Endothelial cell of umbilical vein (primary cell): ENCODE results near the gene ZNF668. TPM values are rescaled to one million over a fixed set of nuclear protein-coding genes. Genes with fewer than 3 reads are reported as not detected.

Experiments
- BruUV-seq: library from RNA; stranded (reverse); fragments of 400-500 nt; replicated peaks from 2 replicates; lab custom pipeline; 2021; lab: Mats Ljungman, UMichigan
- CTCF ChIA-PET: fragments of 300-600, 350-600 bp; sonication (Branson Sonifier 250); formaldehyde crosslinking; loops from one replicate; lab custom pipeline; 2021; ENCODE audit warnings: antibody characterized with exemption, inconsistent platforms; lab: Charles Lee
- POLR2A ChIA-PET: fragments of 300-600, 350-600 bp; sonication (Branson Sonifier 250); formaldehyde crosslinking; loops from one replicate; lab custom pipeline; 2021; ENCODE audit warnings: antibody characterized with exemption, inconsistent platforms; lab: Charles Lee
- DNase-seq: peaks from one replicate; pipeline ENCODE4 v3.0.0-alpha.2; 2011; ENCODE audit warnings: low read depth, low spot score
- FAIRE-seq: peaks from 2 replicates; lab custom pipeline; 2011; peaks lifted over from hg19 to GRCh38; lab: Jason Lieb, UNC
- H2AFZ ChIP-seq: 2 replicates; pipeline ENCODE4 v1.6.0; 2012; ENCODE audit warnings: low read depth, low read length, control low read depth, inconsistent platforms
- H3K27ac ChIP-seq: 2 replicates; pipeline ENCODE4 v1.5.1; 2011; ENCODE audit warnings: low read depth, mild to moderate bottlenecking, control low read depth, low read length, moderate library complexity; ENCODE audit not compliant: insufficient read depth
- H3K27me3 ChIP-seq, 2 experiments: 2 replicates each; pipeline versions ENCODE4 v1.6.0 to v1.6.1; 2011; ENCODE audit warnings: low read length in 2 of 2, mixed read lengths in 1 of 2; ENCODE audit not compliant: control insufficient read depth in 2 of 2, insufficient read depth in 2 of 2
- H3K36me3 ChIP-seq, 2 experiments: 2 replicates in 1 of 2; 3 replicates in 1 of 2; pipeline ENCODE4 v1.5.1; 2011; ENCODE audit warnings: low read length in 2 of 2, mild to moderate bottlenecking in 1 of 2, moderate library complexity in 1 of 2; ENCODE audit not compliant: control insufficient read depth in 2 of 2, insufficient read depth in 2 of 2; ENCODE audit errors: extremely low read depth in 1 of 2
- H3K4me1 ChIP-seq: 3 replicates; pipeline ENCODE4 v1.5.1; 2011; ENCODE audit warnings: mild to moderate bottlenecking, low read length; ENCODE audit not compliant: control insufficient read depth, insufficient read depth; ENCODE audit errors: extremely low read depth
- H3K4me2 ChIP-seq: 2 replicates; pipeline ENCODE4 v1.6.1; 2011; ENCODE audit warnings: low read length, control low read depth, mixed read lengths; ENCODE audit not compliant: insufficient read depth
- H3K4me3 ChIP-seq, 3 experiments: fragments of 200-600 bp in 1 of 3; sonication (generic), shearing (Covaris generic) in 1 of 3; replicated peaks in 1 of 3; 2 replicates each; pipeline ENCODE4 v1.5.1; 2011 to 2016; ENCODE audit warnings: control low read depth in 3 of 3, low read length in 3 of 3, mild to moderate bottlenecking in 2 of 3, inconsistent platforms in 1 of 3, low read depth in 1 of 3, moderate library complexity in 1 of 3; ENCODE audit not compliant: insufficient read depth in 1 of 3
- H3K79me2 ChIP-seq: 2 replicates; pipeline ENCODE4 v1.6.0; 2012; ENCODE audit warnings: low read length, inconsistent platforms; ENCODE audit not compliant: control insufficient read depth, insufficient read depth
- H3K9ac ChIP-seq: replicated peaks from 2 replicates; pipeline ENCODE3; 2011; ENCODE audit warnings: low read length, control low read depth; ENCODE audit not compliant: insufficient read depth; ENCODE audit errors: extremely low read depth
- H3K9me1 ChIP-seq: replicated peaks from 3 replicates; pipeline ENCODE4 v1.6.0; 2011; ENCODE audit warnings: mild to moderate bottlenecking, low read length; ENCODE audit not compliant: control insufficient read depth, insufficient read depth; ENCODE audit errors: extremely low read depth
- H3K9me3 ChIP-seq: replicated peaks from 2 replicates; pipeline ENCODE4 v1.5.1; 2012; ENCODE audit warnings: low read length, inconsistent platforms; ENCODE audit not compliant: control insufficient read depth, insufficient read depth
- H4K20me1 ChIP-seq: replicated peaks from 2 replicates; pipeline ENCODE3; 2011; ENCODE audit warnings: mild to moderate bottlenecking, low read length; ENCODE audit not compliant: control insufficient read depth, insufficient read depth; ENCODE audit errors: extremely low read depth
- EZH2 ChIP-seq: IDR thresholded peaks from 2 replicates; pipeline ENCODE4 v1.6.1; 2012; ENCODE audit warnings: borderline replicate concordance, low read depth, mild to moderate bottlenecking, moderate library complexity, low read length, inconsistent platforms; ENCODE audit not compliant: severe bottlenecking
- FOS ChIP-seq: IDR thresholded peaks from 2 replicates; pipeline ENCODE4 v1.6.1; 2011; ENCODE audit warnings: mild to moderate bottlenecking, low read length, moderate library complexity, borderline replicate concordance; ENCODE audit not compliant: insufficient read depth
- GATA2 ChIP-seq: IDR thresholded peaks from 2 replicates; pipeline ENCODE4 v1.7.0; 2011; ENCODE audit warnings: low read depth, mild to moderate bottlenecking, moderate library complexity, mixed read lengths, low read length; ENCODE audit not compliant: insufficient read length, insufficient read depth
- JUN ChIP-seq: IDR thresholded peaks from 2 replicates; pipeline ENCODE4 v1.6.1; 2011; ENCODE audit warnings: borderline replicate concordance, low read depth; ENCODE audit not compliant: insufficient read length, insufficient read depth
- MAX ChIP-seq: IDR thresholded peaks from 2 replicates; pipeline ENCODE4 v1.6.1; 2011; ENCODE audit not compliant: insufficient read depth, insufficient read length
- MYC ChIP-seq: IDR thresholded peaks from one replicate; pipeline ENCODE4 v1.6.1; 2011; ENCODE audit warnings: mild to moderate bottlenecking, low read depth, low read length
- POLR2A ChIP-seq: IDR thresholded peaks from 2 replicates; pipeline ENCODE4 v1.6.1; 2012; ENCODE audit warnings: low read depth, mild to moderate bottlenecking, control low read depth, low read length
- POLR2AphosphoS5 ChIP-seq: IDR thresholded peaks from 2 replicates; pipeline ENCODE4 v1.6.1; 2012; ENCODE audit warnings: low read depth, mild to moderate bottlenecking, control low read depth, low read length, moderate library complexity; ENCODE audit not compliant: insufficient read depth
- dilution Hi-C: fragments of 300-500 bp; cut with MboI; formaldehyde crosslinking; loops from one replicate; pipeline ENCODE4 v1.15.0; 2019; ENCODE audit warnings: low sequenced_read_pairs; ENCODE audit not compliant: extremely low pct_ligation_motif_present
- intact Hi-C: fragments of 100-400 bp; cut with micrococcal nuclease; formaldehyde crosslinking; loops from one replicate; pipeline ENCODE4 v1.10.0; 2022
- polyA plus RNA-seq, 4 experiments: library from polyadenylated mRNA; depleted of rRNA in 3 of 4; stranded (reverse) in 3 of 4; unstranded in 1 of 4; fragments of >200 nt; gene quantifications; 2 replicates each; pipeline versions ENCODE4 v1.2.1 to v1.2.3, GENCODE V29; 2011 to 2012; ENCODE audit warnings: missing spikeins in 1 of 4
- total RNA-seq: library from RNA; stranded (reverse); gene quantifications from 2 replicates; pipeline ENCODE4 v1.2.3, GENCODE V29; 2021
- TF ChIP-seq, protein P1 (sequence below), 2 donors: IDR thresholded peaks; 1 replicate in 1 of 2; 2 replicates in 1 of 2; pipeline ENCODE4 v1.5.1; 2011; ENCODE audit warnings: low read length in 2 of 2, mild to moderate bottlenecking in 2 of 2, moderate library complexity in 2 of 2, control low read depth in 1 of 2, inconsistent platforms in 1 of 2, low read depth in 1 of 2; ENCODE audit not compliant: insufficient read depth in 1 of 2; ENCODE audit errors: extremely low read depth in 1 of 2

ZNF668 gene
- total and polyA plus RNA-seq, 2 donors (not counting 3 experiments of a cell fraction or from before 2014, with no cell fraction given), result 11.8 to 13.3 TPM

GRCh38 chr16:31042866-31043265 is 31.2 kb downstream of the ZNF668 start:
- no peak overlapping the region for H3K27ac ChIP-seq
- CTCF ChIA-PET, result interaction anchor here (0.8 kb wide), 1 partner anchor 58 kb away, joined by 4 read pairs; the partner anchor contains the start of gene HSD3B7
- no peaks in the 10 kb centered on the region for H3K4me1 ChIP-seq
- no peaks in the 10 kb centered on the region for H4K20me1 ChIP-seq
- no peak overlapping the region for H3K4me3 ChIP-seq
- POLR2A ChIA-PET, result interaction anchor here (0.6 kb wide), 1 partner anchor 28 kb away, joined by 3 read pairs; no protein-coding TSS in a partner anchor
- H2AFZ ChIP-seq, result no peak overlapping the region
- DNase-seq, result no peak
- dilution Hi-C loops, result no loop called here
- BruUV-seq, result no TSS peak
- intact Hi-C loops, result no loop called here
- no peaks in the 10 kb centered on the region for H3K79me2 ChIP-seq
- H3K9me1 ChIP-seq, result no peaks in the 10 kb centered on the region
- H3K9ac ChIP-seq, result no peak overlapping the region
- H3K27me3 ChIP-seq, result no peaks in the 10 kb centered on the region
- peaks cover 0 to 25% of the 10 kb centered on the region in 2 experiments for H3K36me3 ChIP-seq
- H3K4me2 ChIP-seq, result no peak overlapping the region
- TF ChIP-seq EZH2, result no peak
- no peak for TF ChIP-seq MAX
- TF ChIP-seq, protein P1, sequence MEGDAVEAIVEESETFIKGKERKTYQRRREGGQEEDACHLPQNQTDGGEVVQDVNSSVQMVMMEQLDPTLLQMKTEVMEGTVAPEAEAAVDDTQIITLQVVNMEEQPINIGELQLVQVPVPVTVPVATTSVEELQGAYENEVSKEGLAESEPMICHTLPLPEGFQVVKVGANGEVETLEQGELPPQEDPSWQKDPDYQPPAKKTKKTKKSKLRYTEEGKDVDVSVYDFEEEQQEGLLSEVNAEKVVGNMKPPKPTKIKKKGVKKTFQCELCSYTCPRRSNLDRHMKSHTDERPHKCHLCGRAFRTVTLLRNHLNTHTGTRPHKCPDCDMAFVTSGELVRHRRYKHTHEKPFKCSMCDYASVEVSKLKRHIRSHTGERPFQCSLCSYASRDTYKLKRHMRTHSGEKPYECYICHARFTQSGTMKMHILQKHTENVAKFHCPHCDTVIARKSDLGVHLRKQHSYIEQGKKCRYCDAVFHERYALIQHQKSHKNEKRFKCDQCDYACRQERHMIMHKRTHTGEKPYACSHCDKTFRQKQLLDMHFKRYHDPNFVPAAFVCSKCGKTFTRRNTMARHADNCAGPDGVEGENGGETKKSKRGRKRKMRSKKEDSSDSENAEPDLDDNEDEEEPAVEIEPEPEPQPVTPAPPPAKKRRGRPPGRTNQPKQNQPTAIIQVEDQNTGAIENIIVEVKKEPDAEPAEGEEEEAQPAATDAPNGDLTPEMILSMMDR (IDR thresholded peaks at IDR 0.05; ENCODE audit: extremely low read depth in 1 of 2, insufficient read depth in 1 of 2, low read depth in 1 of 2, low read length in 2 of 2), result no peak
- no peak for TF ChIP-seq POLR2AphosphoS5
- TF ChIP-seq JUN, result no peak
- TF ChIP-seq GATA2, result no peak
- TF ChIP-seq POLR2A, result no peak
- no peak for TF ChIP-seq FOS
- no peak for TF ChIP-seq MYC
- no peak for FAIRE-seq
- H3K9me3 ChIP-seq, result no peaks in the 10 kb centered on the region
